Stimulated activated CD8-positive, alpha-beta memory T cell treated with anti-CD3 and anti-CD28 coated beads, Interleukin-12 subunit alpha, Interleukin-12 subunit beta, amount 100 ng/mL, for 24 hours (primary cell): Measurements from ENCODE around the gene EPB41L2.

Source experiments
- DNase-seq: peaks from one replicate; pipeline ENCODE4 v3.0.0-alpha.2; 2020; ENCODE audit errors: extremely low read depth

Gene EPB41L2

GRCh38 chr6:130908958-130909357 lies 154.1 kb downstream of the EPB41L2 start:
- no peak for DNase-seq

- DNase-seq: no peak
Measured at GRCh38 chr6:130908188-130908587, 154.9 kb downstream of the EPB41L2 start.

GRCh38 chr6:130907687-130908086 lies 155.4 kb downstream of the EPB41L2 start:
- DNase-seq: no peak

GRCh38 chr6:130906736-130907381 lies 156.2 kb downstream of the EPB41L2 start:
- no peak for DNase-seq

- no peak for DNase-seq
Measured at GRCh38 chr6:130903602-130904001, 159.4 kb downstream of the EPB41L2 start.

GRCh38 chr6:130903007-130903406 lies 160.0 kb downstream of the EPB41L2 start:
- DNase-seq: no peak

GRCh38 chr6:130900913-130901312 lies 162.1 kb downstream of the EPB41L2 start:
- DNase-seq: no peak

GRCh38 chr6:130896249-130896648 lies 166.8 kb downstream of the EPB41L2 start:
- DNase-seq: no peak

GRCh38 chr6:130895516-130895915 lies 167.5 kb downstream of the EPB41L2 start:
- no peak for DNase-seq

- DNase-seq: no peak
Measured at GRCh38 chr6:130893766-130894165, 169.3 kb downstream of the EPB41L2 start.

GRCh38 chr6:130893277-130893676 lies 169.8 kb downstream of the EPB41L2 start:
- DNase-seq: no peak

GRCh38 chr6:130890521-130890971 lies 172.5 kb downstream of the EPB41L2 start:
- DNase-seq: no peak

GRCh38 chr6:130889423-130889822 lies 173.6 kb downstream of the EPB41L2 start:
- no peak for DNase-seq

- DNase-seq: no peak
Measured at GRCh38 chr6:130888246-130888645, 174.8 kb downstream of the EPB41L2 start.

- no peak for DNase-seq
Measured at GRCh38 chr6:130886966-130887365, 176.1 kb downstream of the EPB41L2 start.

GRCh38 chr6:130885392-130886192 lies 177.5 kb downstream of the EPB41L2 start:
- peak; percentile 9 for DNase-seq

- no peak for DNase-seq
Measured at GRCh38 chr6:130882370-130882769, 180.7 kb downstream of the EPB41L2 start.

- no peak for DNase-seq
Measured at GRCh38 chr6:130879826-130880225, 183.2 kb downstream of the EPB41L2 start.

- no peak for DNase-seq
Measured at GRCh38 chr6:130873746-130874145, 189.3 kb downstream of the EPB41L2 start.

GRCh38 chr6:130872250-130873095 lies 190.6 kb downstream of the EPB41L2 start:
- peak; percentile 27 for DNase-seq

- no peak for DNase-seq
Measured at GRCh38 chr6:130870179-130870880, 192.7 kb downstream of the EPB41L2 start.

- no peak for DNase-seq
Measured at GRCh38 chr6:130869681-130870080, 193.4 kb downstream of the EPB41L2 start.
